K562 treated with DMSO at 1 percent for 24 hours (cell line): ENCODE data around the gene RAB18. TPM values are rescaled to one million over a fixed set of nuclear protein-coding genes. Genes with fewer than 3 reads are reported as not detected.

ENCODE experiments used
- total RNA-seq: library from RNA; unstranded; fragments of 300-600 nt; gene quantifications from 2 replicates; pipeline ENCODE4 v1.2.3, GENCODE V29; 2022; ENCODE audit warnings: low read depth; ENCODE audit not compliant: insufficient read depth

The RAB18 gene
- 7.4 and 12.1 TPM in 2 replicates for total RNA-seq

GRCh38 chr10:27504007-27504807 is at the start of gene RAB18:
TSS of gene RAB18 (plus strand) at chr10:27504304. CDS start at chr10:27504370, 66 bp downstream.

Other genes starting within 250 kb of the RAB18 start
- gene MKX, start 241.5 kb downstream of the RAB18 start, total RNA-seq = not detected in 2 replicates